Loucy (cell line): ENCODE results near the gene FAM174A.

ENCODE experiments used
- H2AFZ ChIP-seq: fragments of 200-600 bp; sonication (generic); 2 replicates; pipeline ENCODE4 v1.6.0; 2016; ENCODE audit warnings: antibody characterized with exemption, mild to moderate bottlenecking, low read length, moderate library complexity
- H3F3A ChIP-seq: fragments of 200-600 bp; 2 replicates; pipeline ENCODE4 v1.6.0; 2016; ENCODE audit warnings: antibody characterized with exemption, low read depth, mild to moderate bottlenecking
- H3K27me3 ChIP-seq: fragments of 200-600 bp; sonication (generic); 2 replicates; pipeline ENCODE4 v1.6.1; 2014; ENCODE audit warnings: low read length, mild to moderate bottlenecking; ENCODE audit not compliant: insufficient read depth, poor library complexity, severe bottlenecking
- H3K36me3 ChIP-seq: fragments of 200-600 bp; sonication (generic); 2 replicates; pipeline ENCODE4 v1.6.1; 2016; ENCODE audit warnings: low read length; ENCODE audit not compliant: insufficient read depth
- H3K4me1 ChIP-seq: fragments of 200-600 bp; sonication (generic); 2 replicates; pipeline ENCODE4 v1.5.1; 2014; ENCODE audit warnings: low read length, mild to moderate bottlenecking; ENCODE audit not compliant: insufficient read depth, poor library complexity, severe bottlenecking
- H3K4me2 ChIP-seq: fragments of 200-600 bp; sonication (generic); 2 replicates; pipeline ENCODE4 v1.6.0; 2014; ENCODE audit warnings: antibody characterized with exemption, low read length, low read depth, mild to moderate bottlenecking; ENCODE audit not compliant: poor library complexity, severe bottlenecking
- H3K4me3 ChIP-seq: fragments of 200-600 bp; sonication (generic); 2 replicates; pipeline ENCODE4 v1.5.1; 2014; ENCODE audit warnings: low read length, mild to moderate bottlenecking, mixed read lengths; ENCODE audit not compliant: poor library complexity, severe bottlenecking
- H3K79me2 ChIP-seq: fragments of 200-600 bp; sonication (generic); 2 replicates; pipeline ENCODE4 v1.6.1; 2014; ENCODE audit warnings: low read length; ENCODE audit not compliant: insufficient read depth
- H3K9ac ChIP-seq: fragments of 200-600 bp; sonication (generic); 2 replicates; pipeline ENCODE4 v1.6.0; 2014; ENCODE audit warnings: mild to moderate bottlenecking, low read depth, low read length, moderate library complexity; ENCODE audit not compliant: poor library complexity, severe bottlenecking
- H3K9me2 ChIP-seq: fragments of 200-600 bp; sonication (generic); replicated peaks from 2 replicates; pipeline ENCODE4 v1.6.1; 2016; ENCODE audit warnings: low read depth, low read length, mixed read lengths
- H3K9me3 ChIP-seq: fragments of 200-600 bp; sonication (generic); 2 replicates; pipeline ENCODE4 v1.6.1; 2014; ENCODE audit warnings: mild to moderate bottlenecking, antibody characterized with exemption, low read length, low read depth; ENCODE audit not compliant: insufficient read depth
- H4K20me1 ChIP-seq: fragments of 200-600 bp; sonication (generic); 2 replicates; pipeline ENCODE4 v1.6.0; 2014; ENCODE audit warnings: antibody characterized with exemption, low read length, mild to moderate bottlenecking; ENCODE audit not compliant: insufficient read depth, poor library complexity, severe bottlenecking
- CTCF ChIP-seq: fragments of 200-600 bp; sonication (generic); conservative IDR thresholded peaks from 2 replicates; pipeline ENCODE4 v1.5.1; 2014; ENCODE audit warnings: mild to moderate bottlenecking, antibody characterized with exemption, low read length
- EZH2phosphoT487 ChIP-seq: fragments of 200-600 bp; IDR thresholded peaks from 2 replicates; pipeline ENCODE4 v1.6.1; 2018; ENCODE audit warnings: antibody characterized with exemption, mild to moderate bottlenecking, moderate library complexity, borderline replicate concordance

Gene FAM174A

DNA sequence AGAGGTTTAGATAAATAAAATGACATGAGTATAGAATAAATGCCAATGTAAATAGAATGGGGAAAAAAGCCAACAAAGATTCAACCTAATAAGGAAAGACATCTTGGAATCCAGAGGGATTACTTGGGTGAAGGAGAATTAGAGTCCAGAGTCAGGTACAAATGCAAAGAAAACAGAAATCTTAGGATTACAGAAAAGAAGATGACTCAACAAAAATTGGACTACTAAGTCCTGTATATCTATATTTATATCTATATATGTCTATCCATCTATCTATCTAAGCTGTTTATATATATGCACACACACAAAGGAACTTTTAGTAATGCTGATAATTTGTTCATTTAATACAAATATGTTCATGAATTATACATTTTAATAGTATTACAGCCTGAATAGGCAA, 27.6 kb downstream of the FAM174A start:
- no peak overlapping the region for H3K4me2 ChIP-seq
- no peaks in the 10 kb centered on the region for H3K79me2 ChIP-seq
- no peaks in the 10 kb centered on the region for H3F3A ChIP-seq
- H3K9ac ChIP-seq, result no peak overlapping the region
- no peaks in the 10 kb centered on the region for H3K9me2 ChIP-seq
- H4K20me1 ChIP-seq, result no peaks in the 10 kb centered on the region
- no peak overlapping the region for H3K4me3 ChIP-seq
- H3K9me3 ChIP-seq, result no peaks in the 10 kb centered on the region
- TF ChIP-seq CTCF, result no peak
- no peak for TF ChIP-seq EZH2phosphoT487
- no peaks in the 10 kb centered on the region for H3K36me3 ChIP-seq
- H2AFZ ChIP-seq, result no peak overlapping the region
- H3K27me3 ChIP-seq, result no peaks in the 10 kb centered on the region
- no peaks in the 10 kb centered on the region for H3K4me1 ChIP-seq

DNA sequence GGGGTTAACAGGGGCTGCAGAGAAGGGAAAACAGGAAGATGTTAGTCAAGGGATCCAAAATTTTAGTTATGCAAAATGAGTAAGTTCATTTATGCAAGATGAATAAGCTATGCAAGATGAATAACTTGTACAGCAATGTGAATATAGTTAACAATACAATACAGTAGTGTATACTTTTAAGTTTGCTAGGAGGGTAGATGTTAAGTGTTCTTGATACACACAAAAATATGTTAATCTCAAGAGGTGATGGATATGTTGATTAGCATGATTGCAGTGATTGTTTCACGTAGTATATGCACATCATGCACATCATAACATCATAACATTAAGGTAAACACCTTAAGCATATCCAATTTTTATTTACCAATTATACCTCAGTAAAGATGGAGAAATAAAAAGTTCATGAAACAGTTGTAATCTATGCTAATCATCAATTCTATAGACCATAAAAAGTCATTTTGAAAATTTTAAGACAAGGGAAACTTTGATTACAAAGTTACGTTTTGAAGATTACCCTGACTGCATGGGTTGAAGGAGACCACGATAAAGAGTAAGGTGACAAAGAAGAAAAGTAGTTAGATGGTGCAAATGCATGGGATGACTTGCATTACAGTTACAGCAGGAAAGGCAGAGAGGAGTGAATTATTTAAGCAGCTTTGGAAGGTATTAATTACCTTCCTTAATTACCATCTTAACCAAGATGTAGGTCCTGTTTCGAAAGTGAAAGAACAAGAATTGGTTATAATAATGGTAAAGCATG, 31.4 kb downstream of the FAM174A start:
- Histone ChIP-seq H3K79me2 (no peaks in the 10 kb centered on the region), H4K20me1 (no peaks in the 10 kb centered on the region)

DNA sequence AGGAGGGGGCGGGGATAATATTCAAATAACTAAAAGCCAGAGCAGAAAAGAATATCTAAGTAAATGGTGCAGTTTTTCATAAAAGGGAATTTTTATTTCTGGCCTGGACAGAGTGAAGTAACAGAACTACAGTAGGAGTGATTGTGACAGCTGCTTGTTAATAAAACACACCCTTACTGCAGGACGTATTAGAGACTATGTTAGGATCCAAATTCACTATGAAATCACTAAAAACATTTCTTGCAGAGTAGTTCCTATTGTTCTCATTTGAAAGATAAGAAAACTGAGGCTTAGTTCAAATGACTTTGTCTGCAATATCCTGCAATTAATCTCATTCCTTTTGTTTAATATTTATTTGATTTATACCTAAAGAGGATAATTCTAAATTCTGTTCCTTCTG, 39.5 kb downstream of the FAM174A start:
- Histone ChIP-seq H3K9me2 (no peaks in the 10 kb centered on the region), H3K9ac (no peak overlapping the region), H3K27me3 (no peaks in the 10 kb centered on the region), H3K36me3 (no peaks in the 10 kb centered on the region), H4K20me1 (no peaks in the 10 kb centered on the region), H3K4me1 (no peaks in the 10 kb centered on the region), H3K4me3 (no peak overlapping the region), H3F3A (no peaks in the 10 kb centered on the region), H3K9me3 (no peaks in the 10 kb centered on the region), H3K79me2 (no peaks in the 10 kb centered on the region), H3K4me2 (no peak overlapping the region), H2AFZ (no peak overlapping the region)
- no peak for TF ChIP-seq EZH2phosphoT487
- no peak for TF ChIP-seq CTCF

More for the DNA sequence above, 31.4 kb downstream of the FAM174A start:
- no peak for TF ChIP-seq CTCF
- no peak for TF ChIP-seq EZH2phosphoT487
- Histone ChIP-seq H3K9me3 (no peaks in the 10 kb centered on the region), H2AFZ (no peak overlapping the region), H3K36me3 (no peaks in the 10 kb centered on the region), H3K9me2 (no peaks in the 10 kb centered on the region), H3K4me2 (no peak overlapping the region), H3K4me1 (no peaks in the 10 kb centered on the region), H3K27me3 (no peaks in the 10 kb centered on the region), H3K4me3 (no peak overlapping the region), H3F3A (no peaks in the 10 kb centered on the region), H3K9ac (no peak overlapping the region)
